NCI-H510A (cell line): ENCODE measurements around the gene SUSD5.

Experiments used
- DNase-seq: peaks from one replicate; lab custom pipeline; 2025; lab: John Stamatoyannopoulos, UW

Gene SUSD5

DNA sequence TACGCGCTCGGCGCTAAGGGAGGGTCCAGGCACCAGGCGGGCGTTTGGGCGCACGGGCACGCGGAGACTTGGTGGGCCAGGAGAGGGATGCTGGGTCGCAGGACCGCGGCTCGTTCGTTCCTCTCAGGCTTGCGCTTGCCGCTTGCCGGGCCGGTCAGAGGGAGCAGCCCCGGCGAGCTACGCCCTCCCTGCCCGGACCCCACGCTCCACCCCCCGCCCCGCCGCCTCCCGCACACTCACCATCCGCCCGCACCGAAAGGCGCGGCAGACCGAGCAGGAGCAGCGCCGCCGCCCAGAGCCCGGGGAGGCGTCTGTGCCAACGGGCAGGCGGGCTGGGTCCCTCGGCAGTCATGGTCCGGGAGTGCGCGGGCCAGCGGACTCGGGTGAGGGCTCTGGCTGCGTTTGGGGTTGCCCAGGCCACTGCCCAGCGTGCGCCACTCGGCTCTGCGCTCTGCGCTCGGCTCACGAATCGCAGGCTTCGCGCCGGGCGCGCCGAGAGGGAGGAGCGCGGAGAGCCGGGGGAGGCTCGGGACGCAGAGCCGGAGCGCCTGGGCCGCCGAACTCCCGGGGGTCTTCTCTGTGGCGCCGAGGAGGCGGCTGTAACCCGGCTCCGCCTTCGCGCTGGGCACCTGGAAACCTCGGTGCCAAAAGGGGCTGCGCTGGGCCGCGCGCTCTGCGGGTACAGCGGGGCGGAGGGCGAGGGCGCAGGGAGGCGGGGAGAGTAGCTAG is at the start of gene SUSD5:
Gene SUSD5 (minus strand): TSS at position 365 of the 729 bp plus-strand sequence. CDS start 13 bp downstream, at position 352.
- DNase-seq: no peak

DNA sequence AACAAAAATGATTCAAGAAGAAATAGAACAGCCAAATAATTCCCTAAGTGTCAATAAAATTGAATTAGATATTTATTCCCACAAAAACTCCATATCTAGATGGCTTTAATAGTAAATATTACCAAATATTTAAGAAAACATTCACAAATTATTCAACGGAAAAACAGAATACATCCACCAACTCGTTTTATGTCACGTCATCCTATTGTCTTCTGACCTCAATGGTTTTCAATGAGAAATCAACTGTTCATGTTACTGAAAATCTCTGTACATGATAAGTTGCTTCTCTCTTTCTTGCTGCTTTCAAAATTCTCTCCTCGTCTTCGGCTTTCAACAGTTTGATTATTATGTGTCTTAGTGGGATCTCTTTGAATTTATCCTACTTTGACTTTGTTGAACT is 41.5 kb upstream of the SUSD5 start:
- no peak for DNase-seq

DNA sequence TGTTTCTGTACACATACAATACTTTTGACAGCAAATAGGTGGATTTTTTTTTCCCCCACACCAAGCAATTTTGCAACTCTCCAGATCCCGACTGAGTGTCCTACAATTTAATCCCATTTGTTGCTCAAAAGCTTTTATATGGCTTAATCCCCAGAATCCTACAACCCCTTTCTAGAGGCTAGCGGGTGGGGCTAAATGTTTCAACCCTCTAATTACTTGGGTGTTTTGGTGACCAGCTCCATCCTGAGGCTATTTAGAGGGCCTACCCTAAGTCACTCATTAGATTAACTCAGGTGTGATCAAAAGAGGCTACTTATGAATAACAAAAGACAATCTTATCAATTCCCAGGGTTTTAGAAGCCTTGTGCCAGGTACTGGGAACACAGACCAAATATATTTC is 37.6 kb upstream of the SUSD5 start:
- no peak for DNase-seq

DNA sequence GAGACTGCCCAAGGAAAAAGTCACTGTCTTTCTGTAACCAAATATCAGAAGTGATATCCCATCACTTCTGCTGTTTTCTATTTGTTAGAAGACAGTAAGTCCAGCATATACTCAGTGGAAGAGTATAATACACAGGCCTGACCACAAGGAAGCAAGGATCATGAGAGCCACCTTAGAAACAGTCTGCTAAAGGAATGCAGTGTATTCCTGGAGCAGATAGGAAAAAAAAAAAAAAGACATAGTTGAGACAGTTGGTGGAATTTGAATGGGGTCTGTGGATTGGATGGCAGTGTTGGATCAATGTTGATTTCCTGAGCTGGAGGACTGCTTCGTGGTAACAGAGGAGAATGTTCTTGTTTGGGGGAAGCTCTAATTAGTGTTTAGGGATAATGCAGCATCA is 32.1 kb upstream of the SUSD5 start:
- no peak for DNase-seq

DNA sequence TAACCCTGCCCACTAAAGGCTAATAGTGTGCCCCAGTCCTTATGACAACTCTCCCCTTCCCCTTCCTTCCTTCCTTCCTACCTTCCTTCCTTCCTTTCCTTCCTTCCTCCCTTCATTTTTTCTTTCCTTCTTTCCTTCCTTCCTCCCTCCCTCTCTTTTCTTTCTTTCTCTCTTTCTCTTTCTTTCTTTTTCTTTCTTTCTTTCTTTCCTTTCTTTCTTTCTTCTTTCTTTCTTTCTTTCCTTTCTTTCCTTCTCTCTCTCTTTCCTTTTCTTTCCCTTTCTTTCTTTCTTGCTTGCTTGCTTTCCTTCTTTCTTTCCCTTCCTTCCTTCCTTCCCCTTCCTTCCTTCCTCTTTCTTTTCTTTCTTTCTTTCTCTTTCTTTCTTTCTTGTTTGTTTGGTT is 28.2 kb upstream of the SUSD5 start:
- DNase-seq: no peak

GRCh38 chr3:33240261-33240660 is 21.7 kb upstream of the SUSD5 start:
- no peak for DNase-seq

GRCh38 chr3:33238923-33239322 is 20.3 kb upstream of the SUSD5 start:
- DNase-seq: no peak

DNA sequence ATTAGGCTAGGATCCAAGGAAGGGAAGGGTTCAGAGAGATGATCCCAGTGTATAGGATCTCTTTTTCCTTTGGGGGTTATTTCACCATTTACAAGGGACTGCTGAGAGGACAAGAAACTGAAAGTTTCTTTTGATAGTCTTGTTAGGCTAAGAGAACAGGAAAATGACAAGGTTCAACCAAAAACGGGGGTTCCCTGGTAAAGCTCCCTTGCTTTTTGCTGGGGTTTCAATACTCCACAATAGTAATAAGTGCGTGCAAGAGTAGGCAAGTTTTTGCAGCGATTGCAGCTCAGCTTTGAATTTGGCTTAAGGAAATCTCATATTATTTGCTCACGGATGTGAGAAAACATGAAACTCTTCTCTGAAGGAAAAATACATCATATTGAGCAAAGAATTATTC is 18.8 kb upstream of the SUSD5 start:
- DNase-seq: no peak

GRCh38 chr3:33236005-33236404 is 17.4 kb upstream of the SUSD5 start:
- DNase-seq: no peak

DNA sequence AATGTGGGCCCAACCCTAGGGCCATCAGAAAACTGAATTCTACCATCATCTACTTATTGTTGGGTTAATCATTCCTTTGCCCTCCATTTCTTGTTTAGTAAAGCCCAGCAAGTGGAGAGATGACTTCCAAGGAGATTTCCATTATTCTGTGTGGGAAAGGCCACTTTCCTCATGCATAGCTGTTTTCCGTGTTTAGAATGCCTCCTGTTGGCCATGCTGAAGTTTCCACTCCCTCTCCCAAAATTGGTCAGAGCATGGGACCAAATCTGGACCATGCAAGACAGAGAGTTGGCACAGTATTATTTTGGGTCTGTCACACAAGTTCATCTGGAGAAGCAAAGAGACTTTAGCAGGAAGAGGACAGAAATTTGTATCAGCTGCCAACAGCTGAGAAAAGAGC is 15.3 kb upstream of the SUSD5 start:
- DNase-seq: no peak

- DNase-seq: no peak
These were observed 13.3 kb upstream of the SUSD5 start for GRCh38 chr3:33231756-33232465.

DNA sequence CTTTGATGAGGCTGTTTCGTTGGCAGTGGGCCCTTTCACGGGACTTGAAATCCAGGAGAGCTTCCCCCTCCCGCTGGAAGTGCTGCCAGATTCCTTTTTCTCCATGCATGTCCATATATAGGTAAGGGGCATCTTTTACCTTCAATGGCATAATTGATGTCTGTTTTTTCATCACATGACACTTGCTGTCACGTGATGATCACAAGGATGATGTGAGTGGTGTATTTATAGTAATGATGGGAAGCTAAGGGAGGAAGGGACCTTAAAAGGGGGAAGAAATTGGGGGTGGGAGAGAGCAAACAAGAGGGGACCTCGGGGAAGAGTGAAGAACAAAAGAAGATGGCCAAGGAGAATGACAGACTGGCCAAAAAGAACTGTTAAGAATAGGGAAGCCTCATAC is 11.3 kb upstream of the SUSD5 start:
- DNase-seq: no peak

DNA sequence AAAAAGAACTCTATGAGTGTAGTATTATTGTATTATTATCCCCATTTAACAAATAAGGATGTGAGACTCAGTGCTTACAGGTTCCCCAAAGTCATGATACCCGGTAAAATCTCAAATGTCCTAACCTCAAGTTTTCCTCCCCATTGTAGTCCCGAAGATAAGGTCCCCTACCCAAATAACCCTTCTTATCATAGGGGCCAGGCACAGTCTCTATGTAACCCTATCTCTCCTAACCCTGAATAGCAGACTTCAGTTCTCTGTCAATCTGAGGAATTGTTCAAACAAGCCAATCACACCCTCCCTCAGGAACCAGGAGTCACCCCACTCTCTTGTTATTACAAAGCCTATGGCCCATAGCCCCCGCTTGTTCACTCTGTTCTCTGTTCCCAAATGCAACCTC is 10.5 kb upstream of the SUSD5 start:
- DNase-seq: no peak

DNA sequence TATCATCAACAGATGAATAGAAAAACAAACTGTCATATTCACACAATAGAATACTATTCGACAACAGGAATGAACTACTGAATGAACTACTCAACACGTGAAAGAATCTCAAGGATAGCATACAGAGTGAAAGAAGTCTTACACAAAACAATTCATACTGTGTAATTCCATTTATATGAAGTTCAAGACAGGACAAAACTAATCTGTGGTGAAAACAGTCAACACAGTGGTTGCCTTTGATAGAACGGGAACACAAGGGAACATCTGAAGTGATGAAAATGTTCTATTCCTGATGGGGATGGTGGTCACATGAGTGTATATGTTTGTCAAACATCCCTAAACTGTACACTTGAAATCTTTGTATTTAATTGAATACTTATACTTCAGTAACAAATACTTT is 2.6 kb upstream of the SUSD5 start:
- DNase-seq: no peak

- no peak for DNase-seq
These were observed 521 bp upstream of the SUSD5 start for GRCh38 chr3:33219175-33219487.

DNA sequence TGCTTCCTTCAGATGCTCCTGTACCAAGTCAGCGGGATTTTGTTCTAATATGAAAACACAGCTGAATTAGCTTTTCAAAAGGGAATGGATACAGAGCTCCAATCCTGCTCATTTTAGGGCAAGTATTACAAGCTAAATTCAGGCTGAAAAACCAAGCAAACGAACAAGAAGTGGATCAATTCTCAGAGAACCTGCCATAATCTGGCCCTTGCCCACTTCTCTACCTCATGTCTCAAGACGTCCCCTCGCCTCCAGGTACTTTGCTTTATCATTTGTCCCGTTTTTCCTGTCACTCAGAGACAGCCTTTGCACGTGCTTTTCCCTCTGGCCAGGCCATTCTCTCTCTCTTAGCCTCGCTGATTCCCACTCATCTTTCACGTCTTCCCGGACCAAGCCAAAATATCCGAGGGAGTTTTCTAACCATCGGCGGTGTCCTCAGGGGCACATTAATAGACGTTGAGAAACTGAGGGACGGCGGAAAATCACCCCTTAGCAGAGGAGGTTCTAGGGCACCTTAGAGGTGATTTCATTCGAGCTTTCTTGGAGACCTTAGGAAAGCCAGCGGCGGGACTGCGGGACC is 654 bp downstream of the SUSD5 start:
- DNase-seq: no peak

DNA sequence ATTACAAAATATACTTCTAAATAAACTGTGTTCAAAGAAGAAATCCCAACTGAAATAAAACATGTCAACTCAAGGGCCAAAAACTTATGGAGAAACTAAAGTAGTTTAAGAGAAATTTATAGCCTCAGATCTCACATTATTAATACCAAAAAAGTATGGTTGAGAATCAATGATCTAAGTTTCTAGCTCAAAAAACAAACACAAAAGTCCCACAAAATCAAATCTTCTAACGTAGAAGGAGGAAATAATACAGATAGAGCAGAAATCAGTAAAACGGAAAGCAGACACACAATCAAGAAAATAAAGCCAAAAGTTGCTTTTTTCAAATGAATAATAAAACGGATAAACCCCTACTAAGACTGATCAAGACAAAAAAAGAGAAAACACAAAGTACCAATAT is 2.9 kb downstream of the SUSD5 start:
- DNase-seq: no peak

DNA sequence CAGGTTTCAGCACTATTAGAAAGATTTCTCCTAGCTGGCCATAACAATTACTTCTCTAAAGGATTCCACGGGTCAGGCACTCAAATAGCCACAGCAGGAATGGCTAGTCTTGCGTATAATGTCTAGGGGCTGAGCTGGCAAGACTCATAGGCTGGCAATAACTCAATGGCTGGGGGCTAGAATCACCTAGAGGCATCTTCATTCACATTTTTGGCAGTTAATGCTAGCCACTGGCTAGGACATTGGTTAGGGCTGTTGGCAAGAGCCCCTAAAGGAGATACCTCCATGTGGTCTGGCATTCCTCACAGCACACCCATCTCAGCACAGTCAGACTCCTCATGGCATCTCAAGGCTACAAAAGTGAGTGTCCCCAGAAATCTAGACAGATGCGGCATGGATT is 6.2 kb downstream of the SUSD5 start:
- DNase-seq: no peak

GRCh38 chr3:33211444-33211843 is 7.2 kb downstream of the SUSD5 start:
- DNase-seq: no peak

DNA sequence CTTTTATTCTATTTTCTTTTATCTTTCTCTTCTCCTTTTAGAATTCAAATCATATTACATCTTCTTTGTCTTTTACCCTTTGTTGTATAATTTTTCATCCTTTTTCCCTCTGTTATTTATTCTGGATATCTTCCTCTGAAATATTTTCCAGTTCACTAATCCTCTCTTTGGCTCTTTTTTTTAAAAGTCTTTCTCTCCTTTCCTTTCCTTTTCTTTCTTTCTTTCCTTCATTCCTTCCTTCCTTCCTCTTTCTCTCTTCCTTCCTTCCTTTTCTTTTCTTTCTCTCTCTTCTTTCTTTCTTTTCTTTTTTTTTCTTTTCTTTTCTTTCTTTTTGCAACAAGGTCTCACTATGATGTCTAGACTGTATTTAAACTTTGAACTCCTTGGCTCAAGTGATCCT is 9.3 kb downstream of the SUSD5 start:
- no peak for DNase-seq

GRCh38 chr3:33202711-33203457 is 15.7 kb downstream of the SUSD5 start:
- no peak for DNase-seq

- no peak for DNase-seq
These were observed 17.4 kb downstream of the SUSD5 start for GRCh38 chr3:33201195-33201594.

GRCh38 chr3:33196538-33196937 is 22.1 kb downstream of the SUSD5 start:
- DNase-seq: no peak
